ENCODE data around the gene ARVCF. TPM values are rescaled to one million over a fixed set of nuclear protein-coding genes. Genes with fewer than 3 reads are reported as not detected.

ARVCF gene
- total and polyA plus RNA-seq, 9 of the 15 experiments (the other 6 are each of a cell fraction or from before 2014, with no cell fraction given), result 0.03 to 97.4 (median 15.6) TPM

GRCh38 chr22:20017622-20017958, 967 bp upstream of the ARVCF start (continued):
- TF ChIP-seq PRDM10 (IDR thresholded peaks at IDR 0.05; ENCODE audit: partially characterized antibody) (no peak), ZNF212 (CRISPR knock-in tag; IDR thresholded peaks at IDR 0.05) (no peak), MYC (IDR thresholded peaks at IDR 0.05; ENCODE audit: low read depth, low read length) (no peak), MYC (CRISPR knock-in tag; IDR thresholded peaks at IDR 0.05; ENCODE audit: borderline replicate concordance, low read depth) (no peak), RNF2 (IDR thresholded peaks at IDR 0.05) (no peak), ZNF23 (CRISPR knock-in tag; IDR thresholded peaks at IDR 0.05) (no peak), NCOA1 (IDR thresholded peaks at IDR 0.05; ENCODE audit: low read depth) (no peak), MTF1 (CRISPR knock-in tag; IDR thresholded peaks at IDR 0.05; ENCODE audit: borderline replicate concordance) (0 out of 2 replicates have a peak, but pooled peaks have one; percentile 57), HDAC2 (IDR thresholded peaks at IDR 0.05) (no peak), COPS2 (conservative IDR thresholded peaks at IDR 0.05) (no peak), E2F4 (CRISPR knock-in tag; IDR thresholded peaks at IDR 0.05; ENCODE audit: low read depth) (no peak), ELK3 (CRISPR knock-in tag; IDR thresholded peaks at IDR 0.05) (no peak), BRF1 (IDR thresholded peaks at IDR 0.05; ENCODE audit: borderline replicate concordance, extremely low read depth, insufficient read length) (no peak), XRCC4 (IDR thresholded peaks at IDR 0.05; ENCODE audit: extremely low read depth, insufficient read depth, insufficient read length) (no peak), ZNF124 (CRISPR knock-in tag; IDR thresholded peaks at IDR 0.05) (no peak), NEUROD1 (IDR thresholded peaks at IDR 0.05; ENCODE audit: borderline replicate concordance, low read depth, low read length, partially characterized antibody) (no peak), ZNF57 (CRISPR knock-in tag; IDR thresholded peaks at IDR 0.05) (no peak), MAX (CRISPR knock-in tag; IDR thresholded peaks at IDR 0.05) (no peak), ZNF695 (CRISPR knock-in tag; IDR thresholded peaks at IDR 0.05) (peak; percentile 84; the same call in 1 of the 2 replicates), CREB1 (IDR thresholded peaks at IDR 0.05) (no peak), CREB1 (CRISPR knock-in tag; IDR thresholded peaks at IDR 0.05) (no peak), NELFE (IDR thresholded peaks at IDR 0.05; ENCODE audit: insufficient read depth, insufficient read length) (no peak), LARP7 (IDR thresholded peaks at IDR 0.05) (no peak), FOXM1 (IDR thresholded peaks at IDR 0.05; ENCODE audit: low read depth) (no peak), FOXM1 (CRISPR knock-in tag; IDR thresholded peaks at IDR 0.05; ENCODE audit: low read depth) (no peak), KLF10 (CRISPR knock-in tag; IDR thresholded peaks at IDR 0.05) (no peak), HMG20A (CRISPR knock-in tag; conservative IDR thresholded peaks at IDR 0.05) (no peak)

Measured in K562 (cell line).